ENCODE results near the gene ZIC1.
A peak's percentile ranks its signal among the peaks of the same experiment; 100 is the strongest.

Gene ZIC1

DNA sequence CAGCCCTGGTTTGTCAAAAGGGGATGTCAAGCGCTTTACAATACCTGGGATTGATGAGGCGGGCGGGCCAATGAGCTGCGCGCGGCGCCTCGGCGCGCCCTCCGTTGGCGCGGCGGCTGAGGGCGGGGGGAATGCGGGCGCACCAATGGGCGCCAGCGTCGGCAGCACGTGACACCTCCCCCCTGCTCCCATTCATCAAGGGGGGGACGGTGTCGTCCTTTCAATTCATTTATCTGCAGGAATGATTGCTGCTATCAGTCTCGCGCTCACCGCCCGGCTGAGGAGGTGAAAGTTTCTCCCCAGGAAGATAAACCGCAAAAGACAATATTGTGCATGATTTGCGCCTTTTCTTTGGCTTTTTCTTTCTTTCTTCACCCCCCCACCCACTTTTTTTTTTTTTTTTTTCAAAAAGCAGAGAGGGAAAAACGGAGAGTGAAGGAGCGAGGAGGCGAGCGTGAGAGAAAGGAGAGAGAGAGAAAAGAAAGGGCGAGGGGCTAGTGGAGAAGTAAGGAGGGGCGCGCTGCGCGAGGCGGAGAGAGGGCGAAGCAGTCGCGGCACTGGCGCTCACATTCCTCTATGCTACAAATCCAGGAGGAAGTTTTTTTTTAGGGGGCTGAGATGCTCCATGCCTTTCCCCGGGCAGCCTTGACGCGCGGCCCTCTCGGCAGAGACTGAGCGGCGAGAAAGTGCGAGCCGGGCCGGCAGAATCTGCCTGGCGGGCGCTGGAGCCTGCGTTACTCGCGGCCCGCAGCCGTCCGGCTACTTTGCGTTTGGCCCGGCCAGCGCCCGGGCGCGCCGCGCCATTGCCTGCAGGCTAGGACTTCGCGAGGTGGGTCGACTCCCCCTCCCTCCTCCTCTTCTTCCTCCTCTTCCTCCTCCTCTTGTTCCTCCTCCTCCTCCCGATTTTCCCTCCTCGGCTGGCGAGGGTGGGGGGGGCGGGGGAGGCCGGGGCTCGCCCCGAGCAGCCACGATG is at the start of gene ZIC1:
ZIC1 (plus strand) TSS at position 223 of the 973 bp plus-strand sequence; CDS start at position 971, 748 bp downstream.
- peak; percentile 88 for DNase-seq (ENCODE audit: insufficient read length, low spot score)
- peak; percentile 36; the same call in 1 of the 2 replicates for TF ChIP-seq POLR2A (IDR thresholded peaks at IDR 0.05; ENCODE audit: low read depth, low read length)

DNA sequence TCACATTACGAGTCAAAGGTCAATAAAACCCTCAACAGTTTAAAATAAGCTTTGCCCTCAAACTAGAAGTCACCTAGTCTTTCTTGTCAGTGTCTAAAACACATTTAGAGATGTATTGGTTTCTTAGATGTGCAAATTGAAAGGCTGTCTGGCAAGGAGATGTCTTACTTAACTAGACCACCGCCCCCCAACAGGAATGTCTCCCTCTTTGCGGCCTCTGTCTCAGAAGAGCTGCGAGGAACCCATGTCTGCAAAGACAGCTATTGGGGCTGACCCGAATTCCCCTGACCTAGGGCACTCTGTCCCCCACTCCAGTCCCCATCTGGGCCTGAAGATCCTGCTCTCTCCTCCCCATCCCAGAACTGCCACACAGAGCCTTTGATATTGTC is 49.1 kb upstream of the ZIC1 start:
- FAIRE-seq (no peak), DNase-seq (ENCODE audit: insufficient read length, low spot score) (no peak)
- TF ChIP-seq POLR2A (IDR thresholded peaks at IDR 0.05; ENCODE audit: low read depth, low read length): no peak

More for the DNA sequence above, at the start of gene ZIC1:
- FAIRE-seq: peak; percentile 27

GRCh38 chr3:147360646-147361453 is 48.3 kb upstream of the ZIC1 start:
- no peak for DNase-seq (ENCODE audit: insufficient read length, low spot score)
- no peak for TF ChIP-seq POLR2A (IDR thresholded peaks at IDR 0.05; ENCODE audit: low read depth, low read length)
- FAIRE-seq: no peak

DNA sequence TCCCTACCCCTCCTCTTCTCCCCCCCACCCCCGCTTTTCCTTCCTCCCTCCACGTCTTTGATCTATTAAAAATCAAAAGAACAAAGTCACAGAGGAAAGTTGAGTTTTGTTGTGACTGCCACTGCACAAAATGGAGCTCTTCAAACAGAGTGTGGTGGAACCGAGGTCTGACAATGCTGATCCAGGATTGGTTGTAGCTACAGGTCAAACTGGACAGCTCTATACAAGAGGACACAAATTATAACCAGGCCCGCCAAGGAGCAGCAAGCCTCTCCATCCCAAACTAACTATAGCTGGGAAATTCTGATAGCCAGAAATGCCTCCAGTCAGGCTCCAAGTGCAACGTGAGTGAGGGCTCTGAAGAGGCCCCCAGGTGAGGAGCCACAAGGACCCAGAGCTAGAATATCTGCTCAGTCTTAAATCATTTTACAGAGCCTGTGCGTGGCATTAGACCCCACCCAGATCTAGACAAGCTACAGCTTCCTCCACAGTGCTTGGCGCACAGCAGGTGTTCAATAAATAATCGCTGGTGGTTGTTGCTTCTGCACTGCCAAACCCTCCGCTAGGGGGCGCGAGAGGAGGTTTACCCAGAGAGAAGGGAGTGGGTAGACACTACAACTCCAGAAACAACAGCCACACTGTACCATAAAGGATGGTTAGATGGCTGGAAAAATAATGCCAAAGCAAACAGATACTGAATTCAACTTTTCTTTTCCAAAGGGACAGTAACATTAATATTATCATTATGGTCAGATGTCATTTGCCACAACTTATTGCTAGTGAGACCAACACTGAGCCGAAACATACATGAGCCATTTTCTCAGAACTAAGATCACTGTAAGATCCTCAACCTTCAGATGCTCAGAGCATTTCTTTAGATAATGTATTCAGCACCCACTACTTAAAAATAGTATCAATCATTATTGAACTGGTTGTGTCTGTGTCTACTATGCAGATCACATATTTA is 47.4 kb upstream of the ZIC1 start:
- DNase-seq (ENCODE audit: insufficient read length, low spot score): peak; percentile 39
- FAIRE-seq: peak; percentile 85
- no peak for TF ChIP-seq POLR2A (IDR thresholded peaks at IDR 0.05; ENCODE audit: low read depth, low read length)

- DNase-seq (ENCODE audit: insufficient read length, low spot score): no peak
- FAIRE-seq: no peak
- no peak for TF ChIP-seq POLR2A (IDR thresholded peaks at IDR 0.05; ENCODE audit: low read depth, low read length)
Observed at GRCh38 chr3:147364771-147365170, 44.4 kb upstream of the ZIC1 start.

GRCh38 chr3:147365196-147366115 is 43.7 kb upstream of the ZIC1 start:
- DNase-seq (ENCODE audit: insufficient read length, low spot score) (no peak), FAIRE-seq (no peak)
- TF ChIP-seq POLR2A (IDR thresholded peaks at IDR 0.05; ENCODE audit: low read depth, low read length): no peak

- FAIRE-seq (no peak), DNase-seq (ENCODE audit: insufficient read length, low spot score) (no peak)
- no peak for TF ChIP-seq POLR2A (IDR thresholded peaks at IDR 0.05; ENCODE audit: low read depth, low read length)
Observed at GRCh38 chr3:147367676-147368075, 41.5 kb upstream of the ZIC1 start.

GRCh38 chr3:147368151-147368550 is 41.0 kb upstream of the ZIC1 start:
- no peak for TF ChIP-seq POLR2A (IDR thresholded peaks at IDR 0.05; ENCODE audit: low read depth, low read length)
- FAIRE-seq: no peak
- DNase-seq (ENCODE audit: insufficient read length, low spot score): no peak

- DNase-seq (ENCODE audit: insufficient read length, low spot score): no peak
- TF ChIP-seq POLR2A (IDR thresholded peaks at IDR 0.05; ENCODE audit: low read depth, low read length): no peak
- no peak for FAIRE-seq
Observed at GRCh38 chr3:147368561-147369221, 40.5 kb upstream of the ZIC1 start.

DNA sequence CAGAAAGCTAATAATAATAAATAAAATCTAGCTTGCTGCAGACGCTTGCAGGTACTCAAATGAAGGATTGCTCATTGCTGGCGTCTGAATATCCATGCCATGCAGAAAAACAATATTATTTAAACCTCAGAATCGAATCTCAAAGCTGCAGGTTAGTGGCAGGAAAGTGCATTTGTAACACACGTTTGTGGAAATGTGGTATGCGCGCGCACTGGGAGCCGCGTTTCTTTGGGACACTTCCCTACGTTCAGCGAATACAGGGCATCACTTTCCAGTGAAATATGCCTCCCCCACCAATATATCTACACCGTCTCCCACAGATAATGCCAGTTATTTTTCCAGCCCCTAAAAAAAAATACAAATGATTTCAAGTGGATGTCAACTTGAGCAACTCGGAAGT is 39.9 kb upstream of the ZIC1 start:
- no peak for FAIRE-seq
- no peak for DNase-seq (ENCODE audit: insufficient read length, low spot score)
- TF ChIP-seq POLR2A (IDR thresholded peaks at IDR 0.05; ENCODE audit: low read depth, low read length): no peak

DNA sequence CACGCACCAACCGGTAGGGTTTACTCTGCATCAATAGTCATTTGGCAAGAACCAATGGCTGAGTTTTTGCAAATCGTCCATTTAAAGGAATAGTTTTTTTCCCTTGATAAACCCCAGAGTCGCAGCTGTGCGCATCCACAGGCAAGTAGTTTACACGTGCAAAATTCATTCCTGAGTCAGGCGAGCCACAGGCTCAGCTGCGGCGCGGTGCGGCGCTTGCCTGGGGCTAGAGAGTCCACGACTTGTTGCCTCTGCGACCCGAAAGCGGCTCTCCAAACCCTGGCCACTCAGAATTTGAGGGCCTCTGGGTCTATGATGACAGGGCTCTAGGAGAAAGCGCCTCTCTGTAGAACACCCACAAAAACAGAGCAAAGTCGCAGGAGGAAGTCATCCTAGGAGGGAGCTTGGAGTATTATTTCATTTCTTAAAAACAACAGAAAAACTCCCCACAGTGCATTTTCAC is 39.5 kb upstream of the ZIC1 start:
- FAIRE-seq: peak; percentile 6
- DNase-seq (ENCODE audit: insufficient read length, low spot score): peak; percentile 26
- TF ChIP-seq POLR2A (IDR thresholded peaks at IDR 0.05; ENCODE audit: low read depth, low read length): no peak

- DNase-seq (ENCODE audit: insufficient read length, low spot score) (no peak), FAIRE-seq (no peak)
- TF ChIP-seq POLR2A (IDR thresholded peaks at IDR 0.05; ENCODE audit: low read depth, low read length): no peak
Observed at GRCh38 chr3:147370349-147370748, 38.8 kb upstream of the ZIC1 start.

Data from H54 (cell line).